ENCODE measurements around the gene TMCO4. TPM values are rescaled to one million over a fixed set of nuclear protein-coding genes. Genes with fewer than 3 reads are reported as not detected.

The TMCO4 gene
- total RNA-seq, 2 experiments from 2014 or later = 13.2 to 15.6 TPM

DNA sequence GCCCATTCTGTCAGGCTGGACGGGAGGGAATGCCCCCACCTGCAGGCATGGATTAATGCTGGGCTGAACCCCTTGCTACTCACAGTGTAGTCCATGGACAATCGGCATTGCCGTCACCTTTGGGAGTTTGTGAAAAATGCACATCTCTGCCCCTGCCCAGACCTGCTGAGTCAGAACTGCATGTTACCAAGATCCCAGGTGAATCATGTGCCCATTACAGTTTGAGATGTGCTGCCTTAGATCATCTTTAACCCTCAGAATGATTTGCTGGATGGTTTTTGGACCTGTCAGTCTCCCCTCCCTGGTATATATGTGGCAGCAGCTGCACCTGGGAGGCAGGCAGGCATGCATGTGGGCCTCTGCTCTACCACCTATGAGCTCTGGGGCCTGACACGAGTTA is 120.0 kb downstream of the TMCO4 start:
- Mint-ChIP-seq H3K27ac (no peak overlapping the region), H3K9me3 (ENCODE audit: low read depth) (no peaks in the 10 kb centered on the region), H3K4me1 (no peaks in the 10 kb centered on the region), H3K36me3 (ENCODE audit: low read depth) (peaks cover 1% of the 10 kb centered on the region), H3K4me3 (no peak overlapping the region), H3K27me3 (no peaks in the 10 kb centered on the region)
- DNase-seq = no peak
- POLR2A ChIA-PET = no interaction called here
- CTCF ChIA-PET = no interaction called here
- intact Hi-C loops (cut with DNase I, micrococcal nuclease) = no loop called here
- ATAC-seq = no peak

DNA sequence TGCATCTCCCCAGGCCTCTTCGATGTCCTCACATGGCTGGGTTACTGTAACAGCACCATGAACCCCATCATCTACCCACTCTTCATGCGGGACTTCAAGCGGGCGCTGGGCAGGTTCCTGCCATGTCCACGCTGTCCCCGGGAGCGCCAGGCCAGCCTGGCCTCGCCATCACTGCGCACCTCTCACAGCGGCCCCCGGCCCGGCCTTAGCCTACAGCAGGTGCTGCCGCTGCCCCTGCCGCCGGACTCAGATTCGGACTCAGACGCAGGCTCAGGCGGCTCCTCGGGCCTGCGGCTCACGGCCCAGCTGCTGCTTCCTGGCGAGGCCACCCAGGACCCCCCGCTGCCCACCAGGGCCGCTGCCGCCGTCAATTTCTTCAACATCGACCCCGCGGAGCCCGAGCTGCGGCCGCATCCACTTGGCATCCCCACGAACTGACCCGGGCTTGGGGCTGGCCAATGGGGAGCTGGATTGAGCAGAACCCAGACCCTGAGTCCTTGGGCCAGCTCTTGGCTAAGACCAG is 120.7 kb downstream of the TMCO4 start:
- intact Hi-C loops (cut with DNase I, micrococcal nuclease) = no loop called here
- Mint-ChIP-seq H3K27ac (no peak overlapping the region), H3K9me3 (ENCODE audit: low read depth) (no peaks in the 10 kb centered on the region), H3K4me1 (no peaks in the 10 kb centered on the region), H3K36me3 (ENCODE audit: low read depth) (no peaks in the 10 kb centered on the region), H3K27me3 (no peaks in the 10 kb centered on the region), H3K4me3 (no peak overlapping the region)
- POLR2A ChIA-PET = no interaction called here
- no peak for DNase-seq
- CTCF ChIA-PET = interaction anchor here (2.9 kb wide), 1 partner anchor 17 kb away, joined by 20 read pairs; no protein-coding TSS in a partner anchor
- ATAC-seq = no peak

DNA sequence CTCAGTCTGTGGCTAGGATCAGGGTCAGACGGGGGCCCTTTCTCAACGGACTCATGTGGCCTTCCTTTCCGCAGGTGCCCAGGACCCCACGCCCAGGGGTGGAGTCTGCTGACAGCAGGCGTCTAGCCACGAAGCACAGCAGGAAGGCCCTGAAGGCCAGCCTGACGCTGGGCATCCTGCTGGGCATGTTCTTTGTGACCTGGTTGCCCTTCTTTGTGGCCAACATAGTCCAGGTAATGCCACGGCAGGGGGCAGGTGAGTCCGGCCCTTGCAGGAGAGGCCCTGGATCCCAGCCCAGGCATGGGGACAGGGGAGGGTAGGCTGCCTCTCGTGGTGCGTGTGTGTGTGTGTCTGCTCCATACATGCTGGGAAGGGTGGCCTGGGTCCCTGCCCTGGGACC is 121.2 kb downstream of the TMCO4 start:
- Mint-ChIP-seq H3K9me3 (ENCODE audit: low read depth) (no peaks in the 10 kb centered on the region), H3K36me3 (ENCODE audit: low read depth) (no peaks in the 10 kb centered on the region), H3K4me1 (no peaks in the 10 kb centered on the region), H3K27me3 (no peaks in the 10 kb centered on the region), H3K27ac (no peak overlapping the region), H3K4me3 (no peak overlapping the region)
- ChIA-PET POLR2A (no interaction called here), CTCF (interaction anchor here (2.9 kb wide), 1 partner anchor 17 kb away, joined by 20 read pairs; no protein-coding TSS in a partner anchor)
- intact Hi-C loops (cut with DNase I, micrococcal nuclease) = no loop called here
- no peak for ATAC-seq
- DNase-seq = no peak

DNA sequence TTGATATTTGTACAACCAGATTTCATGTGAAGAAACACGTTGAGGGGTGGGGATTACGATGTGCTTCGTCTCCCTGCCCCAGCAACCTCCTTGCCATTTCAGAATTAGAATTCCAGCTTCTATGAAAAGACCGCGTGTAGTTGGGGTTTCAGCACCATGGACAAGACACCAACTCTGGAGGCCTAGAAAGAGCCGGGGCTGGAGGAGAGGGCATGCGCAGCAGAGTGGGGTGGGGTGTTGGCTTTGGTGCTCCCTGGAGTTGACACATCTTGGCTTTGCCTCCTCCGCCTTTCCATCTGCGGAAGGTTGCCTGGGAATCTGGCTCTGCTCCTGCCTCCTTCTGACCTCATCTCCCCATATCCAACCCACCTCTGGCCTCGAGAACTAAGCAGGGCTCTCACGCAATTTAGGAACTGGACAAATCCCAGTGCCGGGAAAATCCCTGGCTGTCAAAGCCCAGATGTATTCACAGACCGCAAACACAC is 123.2 kb downstream of the TMCO4 start:
- Mint-ChIP-seq H3K27me3 (no peaks in the 10 kb centered on the region), H3K4me3 (no peak overlapping the region), H3K36me3 (ENCODE audit: low read depth) (no peaks in the 10 kb centered on the region), H3K9me3 (ENCODE audit: low read depth) (no peaks in the 10 kb centered on the region), H3K27ac (no peak overlapping the region), H3K4me1 (no peaks in the 10 kb centered on the region)
- ChIA-PET CTCF (interaction anchor here (0.6 to 2.9 kb wide), 4 partner anchors 15 to 92 kb away, joined by 3 to 20 read pairs (median 6); no protein-coding TSS in a partner anchor), POLR2A (no interaction called here)
- DNase-seq = peak; percentile 47
- ATAC-seq = no peak
- intact Hi-C loops (cut with DNase I, micrococcal nuclease) = no loop called here

DNA sequence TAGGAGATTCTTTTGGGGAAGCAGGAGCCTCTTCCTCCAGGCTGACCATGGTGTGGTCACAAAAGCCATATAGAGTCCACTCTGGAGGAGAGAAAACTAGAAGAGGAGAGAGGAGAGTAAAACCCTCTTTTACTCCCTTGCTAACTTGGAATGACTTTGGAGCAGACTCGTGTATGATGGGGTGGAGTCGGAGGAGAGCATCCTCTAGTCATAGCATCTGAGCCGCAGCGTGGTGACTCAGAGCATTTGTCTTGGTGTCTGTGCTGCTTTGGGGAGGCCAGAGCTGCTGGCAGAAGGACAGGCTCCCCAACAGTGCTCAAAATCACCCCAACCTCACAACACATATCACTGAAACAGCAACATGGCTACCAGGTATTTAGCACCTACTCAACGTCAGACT is 123.9 kb downstream of the TMCO4 start:
- ChIA-PET CTCF (interaction anchor here (0.6 to 2.9 kb wide), 3 partner anchors 12 to 28 kb away, joined by 4 to 20 read pairs (median 7); no protein-coding TSS in a partner anchor), POLR2A (no interaction called here)
- intact Hi-C loops (cut with DNase I, micrococcal nuclease) = no loop called here
- Mint-ChIP-seq H3K27ac (no peak overlapping the region), H3K9me3 (ENCODE audit: low read depth) (no peaks in the 10 kb centered on the region), H3K27me3 (no peaks in the 10 kb centered on the region), H3K36me3 (ENCODE audit: low read depth) (no peaks in the 10 kb centered on the region), H3K4me3 (no peak overlapping the region), H3K4me1 (no peaks in the 10 kb centered on the region)
- DNase-seq (no peak), ATAC-seq (no peak)

DNA sequence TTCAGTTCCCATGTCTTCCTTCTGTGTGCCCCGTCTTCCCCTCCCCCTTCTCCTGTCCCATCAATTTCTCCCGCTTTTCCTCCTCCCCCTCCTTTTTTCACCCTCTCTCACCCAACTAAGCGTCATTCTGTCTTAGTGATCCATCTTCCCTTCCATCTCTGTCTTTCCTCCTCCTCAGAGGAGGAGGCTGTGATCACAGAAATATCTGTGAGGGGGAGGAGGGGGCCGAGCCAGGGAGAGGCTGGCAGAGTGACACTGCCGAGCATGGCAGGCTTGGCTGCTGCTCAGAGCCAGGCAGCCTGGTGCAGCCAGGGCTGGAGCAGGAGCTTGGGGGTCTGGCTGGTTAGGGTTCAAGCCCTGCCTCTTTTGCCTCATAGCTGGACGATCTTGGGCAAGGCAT is 127.5 kb downstream of the TMCO4 start:
- CTCF ChIA-PET = interaction anchor here (0.6 to 1.9 kb wide), 4 partner anchors 11 to 570 kb away, joined by 3 to 12 read pairs (median 3); no protein-coding TSS in a partner anchor
- no peak for ATAC-seq
- intact Hi-C loops (cut with DNase I, micrococcal nuclease) = no loop called here
- POLR2A ChIA-PET = interaction anchor here (0.6 to 1.1 kb wide), 3 partner anchors 39 to 137 kb away, joined by 4 read pairs; no protein-coding TSS in a partner anchor
- H3K27ac Mint-ChIP-seq = no peak overlapping the region
- no peak overlapping the region for H3K4me3 Mint-ChIP-seq
- H3K27me3 Mint-ChIP-seq = peaks cover 9% of the 10 kb centered on the region
- no peaks in the 10 kb centered on the region for H3K9me3 Mint-ChIP-seq (ENCODE audit: low read depth)
- DNase-seq = no peak
- H3K36me3 Mint-ChIP-seq (ENCODE audit: low read depth) = no peaks in the 10 kb centered on the region
- peaks cover 8% of the 10 kb centered on the region for H3K4me1 Mint-ChIP-seq

DNA sequence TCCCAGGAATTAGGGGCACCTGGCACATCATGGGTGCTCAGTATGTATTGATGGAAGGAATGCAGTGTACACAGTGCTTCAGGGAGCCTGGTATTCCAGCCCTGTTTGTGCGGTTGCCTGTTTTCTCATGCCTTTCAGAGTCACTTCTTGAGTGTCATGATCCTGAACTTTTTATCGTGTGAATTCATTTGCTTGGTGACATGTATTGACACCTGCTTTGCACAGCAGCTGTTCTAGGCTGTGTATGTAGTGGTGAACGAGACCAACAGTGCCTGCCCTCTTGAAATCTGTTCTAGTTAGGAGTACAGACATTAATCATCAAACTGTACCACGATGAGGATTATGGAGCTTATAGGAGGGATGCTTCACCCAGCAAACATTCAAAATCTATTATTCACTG is 128.9 kb downstream of the TMCO4 start:
- H3K9me3 Mint-ChIP-seq (ENCODE audit: low read depth) = no peaks in the 10 kb centered on the region
- ATAC-seq = peak; percentile 39

DNA sequence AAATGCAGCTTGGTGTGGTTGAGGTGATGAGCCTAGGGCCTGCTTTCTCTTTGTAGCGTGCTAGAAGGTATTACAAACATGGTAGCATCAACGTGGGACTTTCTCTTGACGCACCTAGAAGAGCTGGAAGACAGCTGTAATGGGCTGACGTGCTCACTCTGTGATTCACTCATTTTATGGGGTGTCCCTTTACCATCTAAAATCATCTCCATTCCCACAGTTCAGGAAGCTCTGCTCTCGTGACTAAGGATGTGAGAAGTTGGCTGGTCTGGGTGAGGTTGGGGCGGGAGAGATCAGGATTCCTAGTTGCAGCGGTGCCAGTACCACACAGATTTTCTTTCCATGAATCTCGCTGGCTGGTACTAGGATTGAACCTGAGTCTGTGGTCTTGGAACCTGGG is 130.8 kb downstream of the TMCO4 start:
- ATAC-seq = no peak
- no peak overlapping the region for H3K4me3 Mint-ChIP-seq
- peaks cover 4% of the 10 kb centered on the region for H3K36me3 Mint-ChIP-seq (ENCODE audit: low read depth)
- H3K9me3 Mint-ChIP-seq (ENCODE audit: low read depth) = no peaks in the 10 kb centered on the region
- POLR2A ChIA-PET = no interaction called here
- peaks cover 29% of the 10 kb centered on the region for H3K27me3 Mint-ChIP-seq
- intact Hi-C loops (cut with DNase I, micrococcal nuclease) = no loop called here
- no peak for DNase-seq
- H3K27ac Mint-ChIP-seq = no peak overlapping the region
- peaks cover 22% of the 10 kb centered on the region for H3K4me1 Mint-ChIP-seq
- CTCF ChIA-PET = interaction anchor here (0.7 to 1.9 kb wide), 5 partner anchors 10 to 719 kb away, joined by 3 to 15 read pairs (median 3); no protein-coding TSS in a partner anchor

More for the DNA sequence above, 128.9 kb downstream of the TMCO4 start:
- ChIA-PET CTCF (interaction anchor here (0.6 to 1.1 kb wide), 2 partner anchors 9 to 1550 kb away, joined by 4 to 5 read pairs; no protein-coding TSS in a partner anchor), POLR2A (no interaction called here)
- H3K27ac Mint-ChIP-seq = no peak overlapping the region
- intact Hi-C loops (cut with DNase I, micrococcal nuclease) = no loop called here
- peaks cover 4% of the 10 kb centered on the region for H3K36me3 Mint-ChIP-seq (ENCODE audit: low read depth)
- H3K4me3 Mint-ChIP-seq = no peak overlapping the region
- peaks cover 18% of the 10 kb centered on the region for H3K4me1 Mint-ChIP-seq
- H3K27me3 Mint-ChIP-seq = peaks cover 22% of the 10 kb centered on the region
- DNase-seq = no peak

DNA sequence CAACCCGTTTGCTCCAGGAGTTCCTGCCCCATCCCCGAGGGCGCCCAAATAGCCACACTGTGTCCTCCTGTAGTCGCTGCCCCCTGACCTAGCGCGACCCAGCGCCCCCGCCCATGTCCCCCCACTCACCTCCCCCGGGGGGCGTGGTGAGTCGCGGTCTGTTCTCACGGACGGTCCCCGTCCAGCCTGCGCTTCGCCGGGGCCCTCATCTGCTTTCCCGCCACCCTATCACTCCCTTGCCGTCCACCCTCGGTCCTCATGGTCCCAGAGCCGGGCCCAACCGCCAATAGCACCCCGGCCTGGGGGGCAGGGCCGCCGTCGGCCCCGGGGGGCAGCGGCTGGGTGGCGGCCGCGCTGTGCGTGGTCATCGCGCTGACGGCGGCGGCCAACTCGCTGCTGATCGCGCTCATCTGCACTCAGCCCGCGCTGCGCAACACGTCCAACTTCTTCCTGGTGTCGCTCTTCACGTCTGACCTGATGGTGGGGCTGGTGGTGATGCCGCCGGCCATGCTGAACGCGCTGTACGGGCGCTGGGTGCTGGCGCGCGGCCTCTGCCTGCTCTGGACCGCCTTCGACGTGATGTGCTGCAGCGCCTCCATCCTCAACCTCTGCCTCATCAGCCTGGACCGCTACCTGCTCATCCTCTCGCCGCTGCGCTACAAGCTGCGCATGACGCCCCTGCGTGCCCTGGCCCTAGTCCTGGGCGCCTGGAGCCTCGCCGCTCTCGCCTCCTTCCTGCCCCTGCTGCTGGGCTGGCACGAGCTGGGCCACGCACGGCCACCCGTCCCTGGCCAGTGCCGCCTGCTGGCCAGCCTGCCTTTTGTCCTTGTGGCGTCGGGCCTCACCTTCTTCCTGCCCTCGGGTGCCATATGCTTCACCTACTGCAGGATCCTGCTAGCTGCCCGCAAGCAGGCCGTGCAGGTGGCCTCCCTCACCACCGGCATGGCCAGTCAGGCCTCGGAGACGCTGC is 133.9 kb downstream of the TMCO4 start:
- ATAC-seq (peak; percentile 27), DNase-seq (peak; percentile 39)
- Mint-ChIP-seq H3K27ac (no peak overlapping the region), H3K27me3 (peaks cover 31% of the 10 kb centered on the region), H3K4me3 (peak overlapping the region; percentile 68), H3K4me1 (peaks cover 27% of the 10 kb centered on the region), H3K36me3 (ENCODE audit: low read depth) (peaks cover 4% of the 10 kb centered on the region), H3K9me3 (ENCODE audit: low read depth) (no peaks in the 10 kb centered on the region)
- ChIA-PET POLR2A (no interaction called here), CTCF (interaction anchor here (0.5 kb wide), 1 partner anchor 38 kb away, joined by 3 read pairs; no protein-coding TSS in a partner anchor)
- intact Hi-C loops (cut with DNase I, micrococcal nuclease) = no loop called here

DNA sequence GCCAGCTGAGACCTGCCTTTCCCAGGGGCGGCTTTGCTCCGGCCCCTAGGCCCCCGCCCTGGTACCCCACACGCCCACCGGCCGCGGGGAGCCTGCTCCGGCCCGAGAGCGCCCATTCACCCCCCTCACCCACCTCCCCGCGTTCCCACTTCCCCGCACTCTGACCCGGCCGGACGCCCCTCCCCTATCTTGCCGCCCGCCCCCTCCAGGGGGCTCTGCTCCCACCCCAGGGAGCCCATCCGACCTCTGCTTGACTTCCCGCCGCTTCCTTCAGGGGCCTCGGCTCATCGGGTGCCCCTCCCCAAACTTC is 134.6 kb downstream of the TMCO4 start:
- H3K9me3 Mint-ChIP-seq (ENCODE audit: low read depth) = no peaks in the 10 kb centered on the region
- no peak for DNase-seq
- peaks cover 30% of the 10 kb centered on the region for H3K27me3 Mint-ChIP-seq
- ATAC-seq = no peak
- H3K4me1 Mint-ChIP-seq = peaks cover 27% of the 10 kb centered on the region
- intact Hi-C loops (cut with DNase I, micrococcal nuclease) = no loop called here
- ChIA-PET CTCF (interaction anchor here (1.5 to 6.0 kb wide), 2 partner anchors 11 to 40 kb away, joined by 6 to 151 read pairs; no protein-coding TSS in a partner anchor), POLR2A (no interaction called here)
- H3K4me3 Mint-ChIP-seq = peak overlapping the region; percentile 68
- no peak overlapping the region for H3K27ac Mint-ChIP-seq
- H3K36me3 Mint-ChIP-seq (ENCODE audit: low read depth) = peaks cover 4% of the 10 kb centered on the region

DNA sequence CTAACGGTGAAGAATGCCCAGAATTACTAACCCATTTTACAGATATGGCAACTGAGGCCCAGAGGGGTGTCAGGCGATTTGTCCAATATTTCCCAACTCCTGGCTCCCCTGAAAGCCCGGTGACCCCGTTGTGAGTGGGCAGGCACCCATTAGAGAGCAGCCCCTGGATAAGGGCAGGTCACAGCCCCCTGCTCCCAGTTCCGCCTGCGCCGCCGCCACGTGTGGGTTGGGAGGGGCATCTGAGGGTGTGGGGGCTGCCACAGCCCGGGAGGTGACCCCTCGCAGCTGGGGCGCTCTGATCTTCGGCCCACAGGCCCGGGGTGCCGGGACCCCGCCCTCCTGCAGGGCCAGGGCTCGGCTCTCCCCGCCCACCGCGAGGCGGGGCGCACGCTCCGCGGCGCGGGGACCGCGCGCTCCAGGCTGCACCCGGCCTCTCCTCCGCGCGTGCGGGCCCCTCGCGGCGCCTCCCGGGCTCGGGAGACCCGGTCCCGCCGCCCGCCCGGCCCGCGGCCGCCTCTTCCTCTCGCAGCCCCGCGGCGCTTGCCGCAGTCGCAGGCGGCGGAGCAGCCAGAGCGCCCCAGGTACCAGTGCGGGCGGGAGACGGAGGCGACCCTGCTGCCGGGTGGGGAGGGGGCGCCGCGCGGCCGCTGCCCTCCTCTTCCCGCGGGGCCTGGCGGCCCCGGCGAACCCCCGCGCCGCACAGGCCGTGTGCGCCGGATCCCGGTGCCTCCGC is 135.1 kb downstream of the TMCO4 start, which contains the start of gene HTR6:
TSS of gene HTR6 (plus strand) at position 423 of the 733 bp plus-strand sequence. CDS start 879 bp downstream, outside the sequence.
- H3K36me3 Mint-ChIP-seq (ENCODE audit: low read depth) = peaks cover 4% of the 10 kb centered on the region
- peaks cover 26% of the 10 kb centered on the region for H3K27me3 Mint-ChIP-seq
- ATAC-seq (peak; percentile 50), DNase-seq (peak; percentile 58)
- ChIA-PET POLR2A (no interaction called here), CTCF (interaction anchor here (0.7 to 6.0 kb wide), 4 partner anchors 10 to 292 kb away, joined by 3 to 151 read pairs (median 4); no protein-coding TSS in a partner anchor)
- H3K4me3 Mint-ChIP-seq = peak within 1 kb of the TSS; percentile 68
- intact Hi-C loops (cut with DNase I, micrococcal nuclease) = loop anchor here in 1 of 2 experiments (5.0 kb wide), 1 partner anchor 762 kb away; the partner anchor contains the start of gene ALDH4A1
- H3K4me1 Mint-ChIP-seq = peaks cover 28% of the 10 kb centered on the region
- H3K27ac Mint-ChIP-seq = no peak within 1 kb of the TSS
- no peaks in the 10 kb centered on the region for H3K9me3 Mint-ChIP-seq (ENCODE audit: low read depth)
